Tibial artery (tissue), 4 donors: ENCODE results near the gene TRIM8.
A peak's percentile ranks its signal among the peaks of the same experiment; 100 is the strongest.

Experiments used
- DNase-seq, 2 donors: peaks; one replicate each; pipeline ENCODE4 v3.0.0-alpha.2; 2019
- H3K27ac ChIP-seq, 2 donors: fragments of 200-600 bp; sonication (generic) in 1 of 2; 1 replicate in 1 of 2; 2 replicates in 1 of 2; pipeline ENCODE4 v1.5.1; 2018 to 2019; ENCODE audit warnings: mild to moderate bottlenecking in 1 of 2
- H3K27me3 ChIP-seq, 2 donors: fragments of 200-600 bp; sonication (generic) in 1 of 2; one replicate each; pipeline versions ENCODE4 v1.5.1 to v1.6.0; 2016 to 2019
- H3K36me3 ChIP-seq, 3 donors: fragments of 200-600 bp; sonication (generic) in 2 of 3; one replicate each; pipeline ENCODE4 v1.5.1; 2016 to 2019; ENCODE audit warnings: mild to moderate bottlenecking in 2 of 3
- H3K4me1 ChIP-seq, 4 donors: fragments of 200-600 bp; sonication (generic) in 2 of 4; 1 replicate in 3 of 4; 2 replicates in 1 of 4; pipeline ENCODE4 v1.5.1; 2016 to 2019
- H3K4me3 ChIP-seq, 2 donors: fragments of 200-600 bp; sonication (generic) in 1 of 2; 1 replicate in 1 of 2; 2 replicates in 1 of 2; pipeline ENCODE4 v1.5.1; 2018 to 2019; ENCODE audit warnings: mild to moderate bottlenecking in 2 of 2
- H3K9me3 ChIP-seq, 3 donors: fragments of 200-600 bp; sonication (generic) in 1 of 3; one replicate each; pipeline ENCODE4 v1.5.1; 2016 to 2019
- CTCF ChIP-seq, 2 experiments: fragments of 200-600 bp in 1 of 2; fragments of 450-650 bp in 1 of 2; IDR thresholded peaks; one replicate each; pipeline ENCODE4 v1.5.1; 2017 to 2019; ENCODE audit warnings: antibody characterized with exemption in 2 of 2, mild to moderate bottlenecking in 1 of 2, moderate library complexity in 1 of 2
- intact Hi-C: fragments of 100-400 bp; cut with DNase I; formaldehyde crosslinking; loops from one replicate; pipeline ENCODE4 v1.15.0; 2023; ENCODE audit warnings: low total_unique reads

Gene TRIM8

GRCh38 chr10:102656791-102657371 lies 12.6 kb downstream of the TRIM8 start:
- Histone ChIP-seq H3K4me1 (peaks cover 0 to 58% (median 14%) of the 10 kb centered on the region in 4 donors), H3K27ac (peak overlapping the region in 1 of 2 donors; percentile 7), H3K4me3 (no peak overlapping the region), H3K9me3 (no peaks in the 10 kb centered on the region), H3K27me3 (no peaks in the 10 kb centered on the region), H3K36me3 (peaks cover 40 to 70% (median 61%) of the 10 kb centered on the region in 3 donors)
- intact Hi-C loops = no loop called here
- DNase-seq = no peak
- TF ChIP-seq CTCF (IDR thresholded peaks at IDR 0.05) = no peak

GRCh38 chr10:102657451-102657850 lies 13.2 kb downstream of the TRIM8 start:
- H3K9me3 ChIP-seq = no peaks in the 10 kb centered on the region
- intact Hi-C loops = no loop called here
- TF ChIP-seq CTCF (IDR thresholded peaks at IDR 0.05) = no peak
- H3K4me3 ChIP-seq = no peak overlapping the region
- peaks cover 0 to 52% (median 12%) of the 10 kb centered on the region in 4 donors for H3K4me1 ChIP-seq
- DNase-seq = no peak
- H3K27me3 ChIP-seq = no peaks in the 10 kb centered on the region
- H3K36me3 ChIP-seq = peaks cover 40 to 65% (median 60%) of the 10 kb centered on the region in 3 donors
- H3K27ac ChIP-seq = peak overlapping the region in 1 of 2 donors; percentile 7

GRCh38 chr10:102657984-102658724 lies 13.9 kb downstream of the TRIM8 start:
- Histone ChIP-seq H3K36me3 (peaks cover 40 to 58% (median 53%) of the 10 kb centered on the region in 3 donors), H3K4me3 (no peak overlapping the region), H3K9me3 (no peaks in the 10 kb centered on the region), H3K4me1 (peaks cover 0 to 46% (median 12%) of the 10 kb centered on the region in 4 donors), H3K27me3 (no peaks in the 10 kb centered on the region), H3K27ac (peak overlapping the region; percentile 7 to 8)
- TF ChIP-seq CTCF (IDR thresholded peaks at IDR 0.05) = no peak
- intact Hi-C loops = no loop called here
- no peak for DNase-seq

DNA sequence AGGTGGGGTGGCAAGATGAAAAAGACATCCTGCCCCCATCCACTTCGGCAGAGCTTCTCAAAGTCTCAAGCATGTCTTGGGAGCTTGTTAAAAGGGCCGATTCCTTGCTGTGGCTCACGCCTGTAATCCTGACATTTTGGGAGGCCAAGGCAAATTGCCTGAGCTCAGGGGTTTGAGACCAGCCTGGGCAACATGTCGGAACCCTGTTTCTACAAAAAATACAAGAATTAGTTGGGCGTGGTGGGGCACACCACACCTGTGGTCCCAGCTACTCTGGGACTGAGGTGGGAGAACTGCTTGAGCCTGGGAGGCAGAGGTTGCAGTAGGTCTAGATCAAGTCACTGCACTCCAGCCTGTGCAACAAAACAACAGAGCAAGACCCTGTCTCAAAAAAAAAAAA lies 14.5 kb downstream of the TRIM8 start:
- TF ChIP-seq CTCF (IDR thresholded peaks at IDR 0.05) = no peak
- Histone ChIP-seq H3K27me3 (no peaks in the 10 kb centered on the region), H3K4me1 (peaks cover 0 to 42% (median 12%) of the 10 kb centered on the region in 4 donors), H3K9me3 (no peaks in the 10 kb centered on the region), H3K4me3 (no peak overlapping the region), H3K27ac (peak overlapping the region in 1 of 2 donors; percentile 8), H3K36me3 (peaks cover 36 to 52% (median 48%) of the 10 kb centered on the region in 3 donors)
- DNase-seq = no peak
- intact Hi-C loops = no loop called here

DNA sequence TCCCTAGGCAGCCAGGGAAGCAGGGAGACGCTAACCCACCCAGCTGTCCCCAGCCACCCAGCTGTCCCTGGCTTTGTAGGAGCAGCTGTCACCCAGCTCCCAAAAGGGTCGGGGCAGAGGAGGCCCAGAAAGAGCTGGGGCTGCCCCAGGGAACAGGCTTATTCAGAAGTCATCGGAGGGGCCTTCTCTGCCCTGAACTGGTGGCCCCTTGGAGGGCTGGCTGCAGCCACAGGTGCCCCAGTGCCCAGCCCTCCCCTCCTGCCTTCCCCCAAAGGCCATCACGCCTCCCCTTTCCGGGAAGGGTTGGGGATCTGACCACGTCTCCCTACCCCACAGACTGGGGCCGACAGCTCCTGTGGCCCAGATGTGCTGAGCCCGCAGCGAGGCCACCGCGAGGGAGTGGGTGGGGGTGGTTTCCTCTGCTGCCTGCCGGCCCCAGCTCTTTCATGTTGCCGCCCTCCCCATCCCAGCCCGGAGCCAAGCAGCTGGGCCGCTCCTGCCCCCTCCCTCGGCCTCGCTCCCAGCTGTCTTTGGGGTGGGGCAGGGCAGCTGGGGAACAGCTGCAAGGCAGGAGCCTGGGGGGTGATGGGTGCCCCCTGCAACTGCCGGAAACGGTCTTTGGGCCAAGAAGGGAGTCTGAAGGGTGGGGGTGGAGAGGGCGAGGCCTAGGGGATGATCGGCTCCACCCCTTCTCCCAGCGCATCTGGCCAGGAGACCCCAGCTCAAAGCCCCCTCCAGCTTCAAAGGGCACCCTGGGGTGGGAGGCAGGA lies 16.8 kb downstream of the TRIM8 start:
- H3K9me3 ChIP-seq = no peaks in the 10 kb centered on the region
- no peaks in the 10 kb centered on the region for H3K27me3 ChIP-seq
- intact Hi-C loops = no loop called here
- peaks cover 15 to 29% (median 28%) of the 10 kb centered on the region in 3 donors for H3K36me3 ChIP-seq
- TF ChIP-seq CTCF (IDR thresholded peaks at IDR 0.05) = no peak
- H3K4me1 ChIP-seq = peaks cover 0 to 37% (median 12%) of the 10 kb centered on the region in 4 donors
- H3K4me3 ChIP-seq = no peak overlapping the region
- H3K27ac ChIP-seq = peak overlapping the region; percentile 21 to 45
- no peak for DNase-seq
